NCI-H2227 (cell line): ENCODE results near the gene ALCAM.

ENCODE experiments used
- DNase-seq: peaks from one replicate; lab custom pipeline; 2025; ENCODE audit not compliant: unreplicated experiment; lab: John Stamatoyannopoulos, UW

The ALCAM gene

DNA sequence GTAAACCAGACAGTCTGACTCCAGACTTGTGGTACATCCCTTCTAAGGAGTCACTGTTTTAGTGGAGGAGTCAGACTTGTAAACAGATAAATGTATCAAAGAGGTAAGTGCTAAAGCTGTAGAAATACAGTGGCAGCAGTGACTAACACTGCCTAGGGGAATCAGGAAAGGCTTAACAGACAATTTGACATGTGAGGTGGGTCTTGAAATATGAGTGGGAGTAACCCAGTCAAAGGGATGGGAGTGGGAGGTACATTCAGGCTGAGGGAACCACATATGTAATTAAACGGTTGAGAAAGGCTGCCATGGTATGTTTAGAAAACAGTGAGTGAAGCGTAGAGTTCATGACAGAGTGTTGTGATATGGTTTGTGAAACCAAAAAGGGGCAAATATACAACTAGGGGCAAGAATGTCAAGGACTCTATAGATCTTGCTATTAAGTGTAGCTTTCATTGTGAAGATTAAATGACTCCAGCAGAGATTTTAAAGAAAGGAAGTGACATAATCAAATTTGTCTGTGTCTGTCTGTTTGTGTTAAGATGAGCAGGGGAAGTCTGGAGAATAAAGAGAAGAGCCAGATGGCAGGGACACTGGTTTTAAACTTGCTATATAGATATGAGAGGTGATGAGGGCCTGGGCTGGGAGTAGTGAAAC, 11.2 kb upstream of the ALCAM start:
- no peak for DNase-seq

DNA sequence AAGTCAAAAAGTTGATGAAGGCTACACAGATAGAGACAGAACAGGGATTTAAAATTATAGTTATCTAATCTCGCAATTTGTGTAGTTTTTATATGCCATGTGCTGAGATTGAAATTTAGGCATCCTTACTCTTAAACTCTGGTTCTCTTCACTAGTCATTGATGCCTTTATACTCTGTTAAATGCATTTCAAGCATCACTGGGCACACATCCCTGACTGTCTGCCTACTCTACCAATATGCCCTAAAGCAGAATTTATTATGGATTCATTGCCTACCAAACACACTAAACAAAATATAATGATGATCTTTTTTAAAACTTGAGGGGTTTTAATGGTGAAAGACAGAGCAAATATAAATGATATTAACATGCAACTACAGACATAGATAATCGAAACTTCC, 10.3 kb upstream of the ALCAM start:
- DNase-seq = no peak

DNA sequence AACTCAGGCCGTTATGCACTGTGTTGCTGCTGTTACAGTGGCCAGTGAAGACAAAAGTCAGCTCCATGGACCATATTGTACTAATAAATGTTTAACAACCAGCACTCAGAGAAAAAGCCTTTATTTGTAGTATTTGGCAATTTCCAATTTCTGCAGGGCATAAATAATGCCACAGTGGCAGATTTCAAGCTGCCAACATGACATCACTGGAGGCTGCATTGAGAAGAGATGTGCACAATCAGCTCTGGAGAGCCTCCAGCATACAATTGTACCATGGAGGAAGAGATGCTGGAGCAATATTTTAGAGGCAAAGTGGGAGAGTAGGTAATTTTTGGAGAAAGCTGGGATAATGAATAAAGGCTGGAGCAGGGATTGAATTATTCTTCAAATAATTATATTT, 9.7 kb upstream of the ALCAM start:
- DNase-seq = no peak

DNA sequence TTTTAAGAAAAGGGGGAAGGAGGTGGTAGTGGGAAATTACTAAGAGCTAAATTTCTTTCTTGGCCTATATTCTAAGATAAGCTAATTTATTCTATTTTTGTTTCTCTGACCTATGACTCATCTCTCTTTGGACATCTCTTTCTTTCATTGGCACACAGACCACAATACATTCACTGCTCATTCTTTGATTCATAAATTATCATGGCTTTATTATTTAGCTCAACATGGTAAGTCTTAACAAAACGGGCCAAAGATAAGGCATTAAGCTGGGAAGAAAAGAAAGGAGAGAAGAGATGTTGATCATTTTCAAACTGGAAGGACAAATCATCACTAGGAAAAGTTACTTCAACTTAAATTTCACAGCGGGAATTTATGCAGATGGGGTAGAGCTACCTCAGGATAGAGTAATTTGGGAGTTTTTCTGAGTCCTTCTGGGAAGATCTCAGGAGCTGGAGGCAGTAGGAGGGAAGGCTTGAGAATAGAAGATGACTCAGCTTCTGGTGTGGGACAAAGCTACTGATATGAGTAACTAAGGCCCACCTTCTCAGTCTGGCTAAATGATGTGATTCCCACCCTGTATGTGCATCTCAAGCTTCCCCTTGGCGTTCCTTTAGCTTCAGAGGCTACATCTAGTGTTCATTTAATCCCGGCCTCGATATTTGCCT, 7.5 kb upstream of the ALCAM start:
- no peak for DNase-seq

DNA sequence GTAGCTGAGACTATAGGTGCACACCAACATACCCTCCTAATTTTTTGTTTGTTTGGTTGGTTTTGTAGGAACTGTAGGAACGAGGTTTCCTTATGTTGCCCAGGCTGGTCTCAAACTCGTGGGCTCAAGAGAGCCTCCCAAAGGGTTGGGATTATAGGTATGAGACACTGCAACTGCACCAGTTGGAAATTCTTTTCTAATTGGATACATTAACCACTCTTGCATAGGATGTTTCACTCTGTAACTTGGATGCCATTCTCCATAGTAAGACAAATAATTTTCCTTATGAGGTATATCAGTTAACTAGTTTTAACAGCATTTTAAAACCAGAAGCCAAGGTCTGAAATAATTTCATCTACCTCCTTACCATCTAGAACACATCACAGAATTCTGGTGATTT, 6.7 kb upstream of the ALCAM start:
- no peak for DNase-seq

DNA sequence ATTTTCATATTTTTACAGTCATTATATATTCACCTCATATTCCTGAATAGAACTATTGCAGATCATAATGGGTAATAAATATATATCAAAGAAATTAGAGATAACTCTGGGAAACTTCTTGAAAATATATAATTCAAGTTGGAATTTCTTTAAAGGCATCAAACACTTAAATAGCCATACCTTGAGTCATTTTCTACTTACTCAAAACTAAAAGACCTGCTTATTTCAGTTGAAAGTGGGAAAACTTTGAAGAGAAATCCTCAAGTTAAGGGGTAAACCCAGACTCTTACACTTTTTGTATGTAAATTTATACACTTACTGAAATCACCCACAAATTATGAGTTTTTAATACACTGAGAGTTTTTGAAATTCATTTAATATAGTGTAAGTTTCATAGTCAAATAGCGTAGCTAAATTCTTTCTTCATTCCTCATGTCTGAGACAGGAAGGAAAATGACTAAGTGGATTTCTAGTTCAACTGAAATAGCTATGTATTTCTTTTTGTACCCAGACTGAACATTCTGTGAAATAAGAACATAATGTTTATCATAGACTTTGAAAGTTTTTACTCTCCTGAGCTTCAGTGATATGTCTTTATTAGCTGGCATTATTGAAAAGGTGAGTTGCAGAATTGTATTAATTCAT, 4.6 kb upstream of the ALCAM start:
- DNase-seq = no peak

DNA sequence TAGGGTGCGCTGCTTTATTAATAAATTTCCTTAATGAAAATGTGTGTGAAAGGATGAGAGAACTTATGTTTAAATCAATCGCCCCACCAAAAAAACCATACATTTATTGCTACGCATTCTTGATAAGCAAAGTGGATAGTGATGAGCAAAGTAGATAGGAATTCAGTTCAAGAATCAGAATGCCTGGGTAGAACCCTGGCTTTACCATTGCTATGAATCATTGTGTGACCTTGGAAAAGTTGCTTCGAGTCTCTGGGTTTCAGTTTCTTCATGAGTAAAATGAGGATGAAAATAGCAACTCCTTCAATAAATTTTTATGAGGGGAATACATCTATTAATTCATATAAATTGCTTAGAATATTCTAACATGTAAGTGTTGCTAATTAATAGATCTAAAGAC, 2.6 kb upstream of the ALCAM start:
- no peak for DNase-seq

DNA sequence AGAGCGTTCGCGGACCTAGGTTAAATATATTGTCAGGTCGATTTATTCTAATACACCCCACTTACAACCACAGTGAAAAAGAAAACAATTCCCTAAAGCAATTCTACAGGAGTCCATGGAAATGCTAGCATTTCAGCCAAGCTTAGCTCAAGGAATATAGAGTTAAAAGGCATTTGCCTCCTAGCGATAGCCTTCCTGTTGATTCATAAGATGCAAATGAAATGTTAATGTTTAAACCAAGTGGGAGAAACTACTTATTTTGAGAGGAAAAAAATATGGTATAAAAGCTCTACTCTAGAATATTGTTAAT, 1.7 kb upstream of the ALCAM start:
- no peak for DNase-seq

DNA sequence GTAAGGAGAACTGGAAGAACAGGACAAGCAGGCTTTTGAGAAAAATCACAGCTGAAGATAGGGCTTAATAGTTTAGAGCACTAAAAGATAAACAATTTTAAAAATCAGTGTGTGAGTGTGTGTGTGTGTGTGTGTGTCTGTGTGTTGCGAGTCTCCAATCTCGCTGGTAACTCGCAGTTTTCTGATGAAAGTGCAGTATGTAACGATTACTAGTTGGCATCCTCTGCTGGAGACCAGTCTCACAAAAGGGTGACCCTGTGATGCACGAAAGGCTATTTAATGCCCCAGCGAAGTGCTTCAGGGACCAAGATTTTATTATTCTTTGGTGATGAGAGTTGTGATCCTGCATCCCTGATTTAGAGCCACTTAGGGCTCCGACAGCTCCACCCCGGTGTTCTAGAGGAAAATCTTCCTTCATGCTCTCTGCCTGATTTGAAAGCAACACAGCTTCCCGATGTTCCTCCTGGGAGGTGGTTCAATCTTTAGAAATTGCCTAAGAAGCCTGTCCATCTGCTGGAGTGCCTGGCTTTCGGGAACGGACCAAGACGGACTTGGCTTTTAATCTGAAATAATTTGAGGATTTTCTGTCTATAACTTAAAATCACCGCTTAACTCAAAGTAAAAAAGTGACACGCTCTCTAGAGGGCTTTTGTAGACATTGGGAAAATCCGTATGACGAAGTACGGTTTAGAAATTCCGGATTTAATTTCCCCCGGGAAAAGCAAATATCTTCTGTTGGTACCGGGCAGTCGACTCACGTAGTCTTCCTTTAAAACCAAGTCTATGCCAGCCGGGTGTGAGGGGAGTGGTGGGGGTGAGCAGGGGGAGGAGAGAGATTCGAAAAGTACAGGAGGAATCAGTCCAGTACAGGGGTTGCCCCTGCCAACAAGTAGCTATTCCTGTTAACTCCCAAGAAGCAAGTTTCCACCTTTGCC, 1.1 kb upstream of the ALCAM start:
- no peak for DNase-seq

DNA sequence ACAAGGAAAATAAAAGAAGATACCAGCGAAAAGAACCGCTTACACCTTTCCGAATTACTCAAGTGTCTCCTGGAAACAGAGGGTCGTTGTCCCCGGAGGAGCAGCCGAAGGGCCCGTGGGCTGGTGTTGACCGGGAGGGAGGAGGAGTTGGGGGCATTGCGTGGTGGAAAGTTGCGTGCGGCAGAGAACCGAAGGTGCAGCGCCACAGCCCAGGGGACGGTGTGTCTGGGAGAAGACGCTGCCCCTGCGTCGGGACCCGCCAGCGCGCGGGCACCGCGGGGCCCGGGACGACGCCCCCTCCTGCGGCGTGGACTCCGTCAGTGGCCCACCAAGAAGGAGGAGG, 325 bp downstream of the ALCAM start:
- no peak for DNase-seq

DNA sequence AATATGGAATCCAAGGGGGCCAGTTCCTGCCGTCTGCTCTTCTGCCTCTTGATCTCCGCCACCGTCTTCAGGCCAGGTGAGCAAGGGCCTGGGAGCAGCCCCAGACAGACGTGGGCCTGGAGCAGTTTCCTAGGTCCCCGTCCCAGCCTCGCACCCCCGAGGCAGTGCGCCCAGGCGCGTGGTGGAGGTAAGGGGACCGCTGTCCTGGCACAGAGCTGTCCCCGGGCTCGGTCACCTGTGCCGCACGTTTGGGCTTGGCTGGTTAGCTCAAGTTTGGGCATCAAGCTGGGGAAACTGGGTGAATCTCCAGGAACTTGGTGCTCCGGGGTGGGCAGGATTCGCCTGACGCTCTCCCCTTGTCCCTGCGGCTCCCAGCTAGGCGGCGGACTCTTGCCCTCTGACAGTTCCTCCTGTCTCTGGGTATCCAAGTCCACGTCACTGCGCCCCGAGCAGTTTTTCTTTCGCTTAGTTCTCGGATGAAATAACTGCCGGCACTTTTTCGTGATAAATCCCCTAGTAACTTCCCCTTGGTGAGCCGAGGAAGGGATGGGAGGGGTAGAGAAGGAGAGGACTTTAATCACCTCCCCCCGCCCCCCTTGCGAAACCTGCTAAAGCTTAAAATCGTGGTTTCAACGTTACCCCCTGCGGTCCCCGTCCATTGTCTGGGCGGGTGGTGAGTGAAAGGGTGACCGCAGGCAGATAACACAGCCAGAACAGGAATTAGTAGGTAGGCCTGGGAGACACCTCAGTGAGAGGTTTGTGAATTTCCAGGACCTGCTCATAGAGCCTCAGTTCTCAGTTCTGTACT, 901 bp downstream of the ALCAM start:
- no peak for DNase-seq

DNA sequence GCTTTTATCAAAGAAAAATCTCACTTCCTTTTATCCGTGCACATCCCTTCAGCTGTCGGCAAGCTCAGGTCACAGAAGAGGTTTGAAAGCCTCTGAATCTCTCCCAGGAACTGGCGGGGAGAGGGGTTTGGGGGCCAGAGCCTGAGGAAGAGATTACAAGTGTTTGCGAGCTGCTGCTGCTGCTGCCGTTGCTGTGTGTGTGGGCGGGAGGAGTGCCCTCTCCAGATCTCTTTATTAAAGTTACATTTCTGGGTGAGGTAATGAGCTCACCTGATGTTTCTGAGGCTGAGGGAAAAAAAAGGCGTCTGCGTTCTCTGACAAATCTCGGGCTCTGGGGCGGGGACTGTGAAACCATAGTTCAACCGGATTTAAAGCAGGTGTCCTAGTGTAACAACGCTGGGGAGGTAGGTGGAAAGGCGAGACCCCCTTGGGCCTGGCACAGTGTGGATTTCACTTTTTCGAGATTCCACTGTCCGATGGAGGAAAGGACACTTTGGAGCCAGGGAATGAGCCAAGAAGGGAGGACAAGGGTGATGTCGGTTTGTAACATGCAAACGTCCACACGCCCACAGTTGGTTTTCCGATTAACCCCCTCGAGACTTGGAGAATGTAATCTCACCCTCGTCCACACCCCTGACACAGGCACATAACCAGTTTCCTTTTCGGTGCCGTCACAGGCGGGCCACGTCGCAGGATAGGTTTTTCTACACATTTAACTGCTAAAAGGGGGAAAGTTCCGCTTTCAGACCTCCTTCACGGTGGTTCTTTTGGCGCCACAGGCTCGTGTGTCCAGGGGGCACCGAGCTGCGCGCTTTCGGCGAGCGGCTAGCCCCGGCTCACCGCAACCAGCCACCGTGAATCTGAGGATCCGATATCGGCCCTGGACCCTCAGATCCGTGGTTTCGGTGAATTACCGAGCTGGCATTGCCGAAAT, 2.1 kb downstream of the ALCAM start:
- no peak for DNase-seq

DNA sequence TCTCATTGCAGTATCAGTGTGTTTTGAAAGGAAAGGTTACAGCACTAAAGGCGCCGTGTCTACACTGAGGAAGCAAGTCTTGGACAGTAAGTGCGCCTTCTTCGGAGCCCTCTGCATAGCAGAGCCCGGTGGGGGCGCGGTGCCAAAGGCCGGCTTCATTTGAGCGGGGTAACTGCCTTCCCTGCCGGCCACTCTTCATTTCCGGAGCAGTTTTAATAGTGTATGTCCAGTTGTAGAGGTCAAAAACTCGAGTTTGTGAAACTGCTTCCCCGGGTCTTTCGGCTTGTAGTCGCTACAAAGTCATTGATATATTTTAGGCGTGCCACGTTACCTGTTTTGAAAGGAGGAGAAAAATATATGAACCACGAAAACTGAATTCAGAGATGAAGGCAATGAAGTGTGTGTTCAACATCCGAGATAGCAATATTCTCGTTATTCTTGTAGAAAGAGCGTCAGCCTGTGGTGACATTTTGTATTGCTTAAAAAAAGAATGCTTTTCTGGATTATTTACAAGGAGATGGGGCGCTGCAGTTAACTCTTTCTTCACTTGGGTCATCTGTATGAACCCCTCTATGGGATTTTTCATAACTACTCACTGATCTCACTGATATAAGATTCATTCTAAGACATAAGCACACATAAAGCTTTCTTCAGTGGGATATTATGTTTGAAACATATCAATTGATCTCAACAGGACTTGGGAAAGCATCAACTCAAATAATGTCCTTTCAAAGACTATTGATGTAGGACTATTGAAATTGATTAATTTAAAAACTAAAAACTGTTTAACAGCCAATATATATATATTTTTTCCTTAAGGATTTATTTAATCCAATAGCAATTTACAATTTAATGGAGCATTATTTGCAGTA, 3.0 kb downstream of the ALCAM start:
- DNase-seq = no peak

DNA sequence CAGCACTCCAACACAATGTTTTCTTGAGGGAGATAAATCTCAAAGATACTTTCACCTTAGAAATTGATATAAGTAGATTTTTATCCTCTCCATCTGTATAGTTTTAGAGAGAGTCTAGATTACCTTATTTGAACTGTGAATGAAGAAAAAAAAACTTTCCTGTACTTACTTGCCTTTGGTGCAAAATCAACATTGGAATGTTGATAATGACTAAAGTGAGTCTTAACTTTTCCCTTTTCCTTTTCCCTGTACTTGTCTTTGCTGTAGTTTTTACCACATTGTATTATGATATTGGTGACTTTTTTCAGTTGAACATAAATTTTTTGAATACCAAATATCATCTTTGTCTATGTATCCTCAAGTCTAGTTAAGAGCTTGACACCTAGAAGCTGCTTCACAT, 6.7 kb downstream of the ALCAM start:
- DNase-seq = no peak

DNA sequence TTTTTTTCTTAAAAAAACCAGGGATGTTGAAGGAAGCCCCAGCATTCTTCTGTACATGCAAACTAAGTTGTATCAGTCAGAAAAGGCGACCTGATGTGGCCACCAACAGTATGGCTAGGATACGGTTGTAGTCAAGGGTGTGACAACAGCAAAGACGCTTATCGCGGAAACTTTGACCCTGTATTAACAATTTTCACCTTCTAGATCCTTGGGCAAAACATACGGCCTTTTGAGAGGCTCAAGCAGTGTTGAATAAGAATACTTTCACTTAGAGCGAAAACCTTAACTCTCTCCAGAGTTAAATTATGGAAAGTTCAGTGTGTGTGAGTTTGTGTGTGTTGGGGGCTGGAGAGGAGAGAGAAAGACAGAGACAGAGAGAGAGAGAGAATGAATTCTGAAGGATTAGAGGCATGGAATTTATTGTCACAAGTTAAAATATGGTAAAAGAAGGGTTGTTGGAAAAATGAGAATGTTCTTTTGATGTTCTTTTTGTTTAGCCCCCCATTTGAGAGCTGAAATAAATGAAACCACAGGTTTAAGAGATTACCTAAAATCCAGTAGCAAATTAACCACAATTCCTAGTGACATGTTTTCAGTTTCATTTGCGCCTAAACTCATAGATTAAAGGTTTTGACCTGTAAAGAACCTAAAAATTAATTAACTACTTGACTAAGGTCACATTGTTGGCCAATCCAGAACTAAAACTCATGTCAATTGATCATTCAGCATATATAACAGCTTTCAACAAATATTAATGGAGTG, 9.2 kb downstream of the ALCAM start:
- DNase-seq = no peak

DNA sequence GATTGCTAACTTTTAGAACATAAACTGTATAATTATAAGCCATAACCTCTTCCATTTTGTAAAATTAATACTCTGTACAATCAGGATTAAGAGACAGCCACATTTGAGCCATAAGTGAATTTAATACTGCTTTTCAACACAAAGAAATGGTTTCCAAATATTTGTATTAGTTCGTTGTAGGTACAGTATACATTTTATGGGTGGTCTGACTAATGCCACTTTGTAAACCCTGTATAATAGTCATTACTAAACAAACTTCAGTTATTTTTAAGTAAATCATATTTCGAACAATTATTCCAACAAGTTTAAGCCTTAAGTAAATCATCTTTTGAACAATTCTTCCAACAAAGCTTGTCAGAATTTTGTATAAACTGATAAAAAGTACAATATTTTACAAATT, 11.0 kb downstream of the ALCAM start:
- DNase-seq = no peak

DNA sequence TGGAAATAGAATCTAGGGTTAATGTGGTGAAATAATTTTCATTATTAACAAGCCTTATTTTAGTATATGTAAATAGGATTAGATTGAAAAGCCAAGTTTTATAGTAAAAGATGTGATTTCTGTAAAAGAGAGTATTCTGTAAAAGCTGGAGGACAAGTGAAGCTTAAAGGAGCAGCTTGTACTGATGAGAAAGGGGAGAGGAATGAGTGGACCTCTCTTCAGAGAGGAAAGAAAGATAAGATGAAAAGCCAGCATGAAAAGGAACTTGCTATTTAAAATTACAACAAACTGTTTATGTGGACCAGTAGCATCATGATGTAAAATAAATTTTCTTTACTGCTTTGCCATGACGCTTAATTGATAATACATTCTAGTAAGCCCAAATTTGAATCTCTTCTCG, 18.5 kb downstream of the ALCAM start:
- no peak for DNase-seq

DNA sequence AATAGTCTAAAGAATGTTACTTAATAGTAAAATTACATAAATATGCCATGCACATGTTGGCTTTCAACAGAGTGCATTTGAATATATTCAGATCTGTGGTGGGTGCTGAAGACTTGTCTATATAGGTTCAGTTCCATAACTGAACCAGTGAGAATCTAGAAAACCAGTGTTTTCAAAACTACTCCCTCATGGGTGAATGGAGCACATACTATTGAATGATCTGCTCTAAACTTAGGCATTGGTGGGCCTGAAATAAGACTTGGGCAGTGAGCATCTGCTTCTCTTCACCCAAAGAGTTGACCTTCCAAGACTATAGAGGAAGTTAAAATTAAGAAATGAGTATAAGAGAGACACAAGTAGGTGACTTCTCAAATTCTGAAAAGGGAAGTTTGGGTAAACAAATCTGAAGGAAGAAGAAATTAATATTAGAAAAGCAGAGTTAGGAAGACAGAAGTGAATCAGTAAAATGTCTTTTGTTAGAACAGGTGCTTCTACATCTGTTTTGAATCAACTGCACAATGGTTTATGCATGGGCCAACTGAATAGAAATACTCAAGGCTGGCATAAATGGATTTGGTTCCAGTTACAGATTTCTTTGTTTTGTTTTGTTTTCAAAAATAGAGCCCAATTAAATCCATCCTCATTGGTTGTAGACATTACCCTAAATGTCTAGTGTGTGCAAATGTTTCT, 19.3 kb downstream of the ALCAM start:
- no peak for DNase-seq
